Measurements from ENCODE around the gene EIF4EBP2. TPM values are rescaled to one million over a fixed set of nuclear protein-coding genes. Genes with fewer than 3 reads are reported as not detected.

The EIF4EBP2 gene
- total and polyA plus RNA-seq, 8 donors = 63.8 to 81.4 (median 77.5) TPM

DNA sequence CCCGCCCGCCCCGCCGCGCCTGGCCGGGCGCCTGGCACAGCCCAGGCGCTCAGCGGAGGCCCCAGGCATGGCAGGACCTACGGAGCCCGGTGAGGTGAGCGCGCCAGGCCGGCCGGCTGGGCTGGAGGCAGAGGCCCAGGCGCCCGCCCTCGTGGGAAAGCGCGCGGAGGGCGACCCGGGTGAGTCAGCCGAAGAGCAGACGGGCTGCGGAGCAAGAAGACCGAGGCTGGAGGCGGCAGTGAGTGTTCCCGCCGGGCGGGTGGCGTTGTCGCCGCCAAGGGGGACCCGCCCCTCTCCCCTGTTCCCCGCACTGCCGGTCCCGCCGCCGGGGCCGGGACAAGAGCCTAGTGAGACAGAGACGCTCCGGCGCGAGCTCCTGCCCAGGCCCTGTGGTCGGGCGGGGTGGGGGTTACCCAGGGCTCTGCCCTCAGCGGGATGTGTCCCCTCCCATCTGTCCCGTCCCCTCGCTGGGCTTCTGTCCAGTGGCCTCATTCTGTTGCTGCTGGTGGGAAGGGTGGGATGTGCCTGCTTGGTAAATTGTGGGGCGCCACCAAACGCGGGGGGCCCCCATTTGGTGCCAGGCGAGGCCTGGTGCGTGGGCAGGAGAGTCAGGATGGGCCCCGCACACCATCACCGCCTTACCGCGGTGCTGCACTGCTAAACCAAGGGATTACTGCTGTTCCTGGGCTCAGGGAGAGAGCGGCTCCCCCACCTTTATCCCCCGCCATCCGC, 54.5 kb downstream of the EIF4EBP2 start:
- Histone ChIP-seq H3K9me3 (no peaks in the 10 kb centered on the region), H3K36me3 (no peaks in the 10 kb centered on the region), H3K4me1 (peaks cover 10 to 27% of the 10 kb centered on the region in 2 donors), H3K4me3 (peak overlapping the region in 1 of 2 donors; percentile 24), H3K27ac (peak overlapping the region in 1 of 2 donors; percentile 39), H3K27me3 (peaks cover 0 to 37% of the 10 kb centered on the region in 2 donors)
- intact Hi-C loops (cut with DNase I) = no loop called here
- DNase-seq (peak in 3 of 4 donors; percentile 64 to 90 (median 71)), ATAC-seq (peak; percentile 85)
- TF ChIP-seq, protein P1, sequence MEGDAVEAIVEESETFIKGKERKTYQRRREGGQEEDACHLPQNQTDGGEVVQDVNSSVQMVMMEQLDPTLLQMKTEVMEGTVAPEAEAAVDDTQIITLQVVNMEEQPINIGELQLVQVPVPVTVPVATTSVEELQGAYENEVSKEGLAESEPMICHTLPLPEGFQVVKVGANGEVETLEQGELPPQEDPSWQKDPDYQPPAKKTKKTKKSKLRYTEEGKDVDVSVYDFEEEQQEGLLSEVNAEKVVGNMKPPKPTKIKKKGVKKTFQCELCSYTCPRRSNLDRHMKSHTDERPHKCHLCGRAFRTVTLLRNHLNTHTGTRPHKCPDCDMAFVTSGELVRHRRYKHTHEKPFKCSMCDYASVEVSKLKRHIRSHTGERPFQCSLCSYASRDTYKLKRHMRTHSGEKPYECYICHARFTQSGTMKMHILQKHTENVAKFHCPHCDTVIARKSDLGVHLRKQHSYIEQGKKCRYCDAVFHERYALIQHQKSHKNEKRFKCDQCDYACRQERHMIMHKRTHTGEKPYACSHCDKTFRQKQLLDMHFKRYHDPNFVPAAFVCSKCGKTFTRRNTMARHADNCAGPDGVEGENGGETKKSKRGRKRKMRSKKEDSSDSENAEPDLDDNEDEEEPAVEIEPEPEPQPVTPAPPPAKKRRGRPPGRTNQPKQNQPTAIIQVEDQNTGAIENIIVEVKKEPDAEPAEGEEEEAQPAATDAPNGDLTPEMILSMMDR (IDR thresholded peaks at IDR 0.05) = no peak

DNA sequence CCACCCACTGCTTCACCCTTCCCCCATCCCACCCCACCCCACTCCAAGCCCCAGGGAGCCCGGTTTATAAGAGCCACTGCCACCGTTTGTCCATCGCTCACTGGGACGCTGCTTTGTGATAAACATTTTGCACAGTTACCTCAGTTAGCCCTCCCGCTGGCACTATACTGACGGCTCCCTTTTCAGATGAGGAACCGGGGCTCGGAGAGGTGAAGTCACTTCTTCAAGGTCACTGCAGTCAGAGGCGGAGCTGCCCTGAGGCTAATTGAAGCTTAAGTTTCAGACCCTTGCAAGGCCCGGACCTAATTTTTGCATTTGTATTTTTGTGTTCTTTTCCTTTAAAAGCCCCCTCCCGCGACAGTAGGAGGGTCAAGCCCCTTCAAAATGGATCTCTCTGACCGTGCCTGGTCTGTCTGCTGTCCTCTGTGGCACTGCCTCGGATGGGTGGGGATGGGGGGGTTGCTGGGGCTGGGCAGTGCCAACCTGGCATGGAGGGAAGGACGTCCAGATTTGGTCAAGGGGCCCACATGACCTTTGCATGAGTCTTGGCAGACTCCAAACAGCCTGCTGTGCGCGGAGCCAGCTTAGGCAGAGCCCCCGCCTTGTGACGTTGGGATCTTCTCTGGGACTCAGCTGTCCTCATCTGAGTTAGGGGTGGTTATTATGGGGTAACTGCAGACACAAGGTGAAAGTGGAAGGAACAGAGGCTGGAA, 55.3 kb downstream of the EIF4EBP2 start:
- no peaks in the 10 kb centered on the region for H3K9me3 ChIP-seq
- no peak overlapping the region for H3K27ac ChIP-seq
- no peak for DNase-seq
- peaks cover 10 to 27% of the 10 kb centered on the region in 2 donors for H3K4me1 ChIP-seq
- intact Hi-C loops (cut with DNase I) = no loop called here
- peaks cover 0 to 37% of the 10 kb centered on the region in 2 donors for H3K27me3 ChIP-seq
- ATAC-seq = no peak
- TF ChIP-seq, protein P1 (IDR thresholded peaks at IDR 0.05) = no peak
- no peaks in the 10 kb centered on the region for H3K36me3 ChIP-seq
- no peak overlapping the region for H3K4me3 ChIP-seq

DNA sequence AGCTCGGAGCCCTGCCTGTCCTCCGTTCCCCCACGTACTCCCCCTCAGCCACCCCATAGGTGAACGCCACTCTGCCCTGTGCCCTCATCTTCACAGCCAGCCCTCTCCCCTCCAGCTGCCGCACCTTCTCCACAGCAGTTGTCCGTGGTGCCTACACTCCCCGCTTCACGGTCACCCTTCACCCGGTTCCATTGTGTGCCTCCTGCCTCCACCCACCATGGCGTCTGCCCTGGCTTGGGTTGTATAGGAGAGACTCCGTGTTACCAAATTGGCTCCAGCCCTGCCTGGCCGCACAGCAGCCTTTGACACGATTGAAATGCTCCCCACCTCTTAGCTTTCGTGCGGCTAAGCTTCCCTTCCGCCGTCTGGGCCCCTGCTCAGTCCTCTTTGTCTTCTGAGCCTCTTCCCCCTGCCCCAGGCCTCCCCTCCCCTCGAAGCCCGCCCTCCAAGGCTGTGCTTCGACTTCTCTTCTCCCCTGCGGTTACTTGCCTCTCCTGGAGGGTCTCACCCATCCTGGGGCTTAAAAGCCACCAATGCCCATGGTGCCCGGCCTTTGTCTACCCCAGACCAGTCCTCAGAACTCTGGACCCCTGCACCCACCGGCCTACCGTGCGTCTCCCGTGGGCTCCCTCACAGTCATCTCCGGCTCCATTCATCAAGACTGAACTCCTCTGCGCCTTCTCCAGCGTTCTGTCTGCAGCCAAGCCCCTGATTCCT, 56.0 kb downstream of the EIF4EBP2 start:
- DNase-seq (no peak), ATAC-seq (no peak)
- TF ChIP-seq, protein P1 (IDR thresholded peaks at IDR 0.05) = no peak
- H3K4me1 ChIP-seq = peaks cover 10 to 27% of the 10 kb centered on the region in 2 donors
- H3K27ac ChIP-seq = no peak overlapping the region
- intact Hi-C loops (cut with DNase I) = loop anchor here in 1 of 2 donors (5.0 to 10.0 kb wide), 2 partner anchors 82 to 295 kb away; no protein-coding TSS in a partner anchor
- no peaks in the 10 kb centered on the region for H3K36me3 ChIP-seq
- peaks cover 0 to 37% of the 10 kb centered on the region in 2 donors for H3K27me3 ChIP-seq
- H3K4me3 ChIP-seq = no peak overlapping the region
- no peaks in the 10 kb centered on the region for H3K9me3 ChIP-seq

DNA sequence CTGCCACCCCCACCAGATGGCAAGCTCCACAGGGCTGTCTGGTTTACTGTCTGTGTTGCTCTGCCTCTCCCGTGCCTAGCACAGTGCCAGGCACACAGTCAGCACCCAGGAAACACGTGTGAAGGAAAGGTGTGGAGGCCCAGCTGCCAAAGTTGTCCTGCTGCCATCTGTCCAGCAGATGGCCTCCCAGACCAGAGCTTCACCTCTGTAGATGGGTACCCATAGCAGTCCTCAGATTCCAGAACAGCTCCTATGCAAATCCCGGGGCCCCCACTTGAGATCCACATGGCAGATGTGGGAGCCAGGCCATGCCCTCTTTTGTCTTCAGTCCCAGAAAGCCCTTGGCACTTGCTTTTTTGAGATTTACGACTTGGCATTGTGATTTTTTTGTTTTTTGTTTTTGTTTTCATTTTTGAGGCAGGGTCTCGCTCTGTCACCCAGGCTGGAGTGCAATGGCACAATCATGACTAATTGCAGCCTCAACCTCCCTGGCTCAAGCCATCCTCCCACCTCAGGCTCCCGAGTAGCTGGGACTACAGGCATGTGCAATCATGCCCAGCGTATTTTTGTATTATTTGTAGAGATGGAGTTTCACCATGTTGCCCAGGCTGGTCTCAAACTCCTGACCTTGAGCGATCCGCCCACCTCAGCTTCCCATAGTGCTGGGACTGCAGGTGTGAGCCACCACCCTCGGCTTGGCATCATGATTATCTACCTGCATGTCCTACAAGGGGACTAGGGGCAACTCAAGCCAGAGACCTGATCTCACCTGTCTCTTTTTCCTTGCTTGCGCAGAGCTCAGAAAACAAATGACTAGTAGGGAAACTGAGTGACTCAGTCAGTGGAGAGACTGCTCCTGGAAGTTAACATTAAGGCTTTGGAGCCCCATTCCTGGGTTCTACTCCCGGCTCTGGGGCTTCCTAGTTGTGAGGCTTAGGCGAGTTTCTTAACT, 57.7 kb downstream of the EIF4EBP2 start:
- H3K27ac ChIP-seq = peak overlapping the region in 1 of 2 donors; percentile 11
- DNase-seq = peak in 2 of 4 donors; percentile 22 to 71
- intact Hi-C loops (cut with DNase I) = loop anchor here in 1 of 2 donors (5.0 to 10.0 kb wide), 2 partner anchors 81 to 293 kb away; no protein-coding TSS in a partner anchor

More for the DNA sequence above, 57.7 kb downstream of the EIF4EBP2 start:
- Histone ChIP-seq H3K4me3 (no peak overlapping the region), H3K27me3 (peaks cover 0 to 34% of the 10 kb centered on the region in 2 donors), H3K4me1 (peaks cover 10 to 27% of the 10 kb centered on the region in 2 donors), H3K36me3 (no peaks in the 10 kb centered on the region), H3K9me3 (no peaks in the 10 kb centered on the region)
- peak; percentile 78 for ATAC-seq
- TF ChIP-seq, protein P1 (IDR thresholded peaks at IDR 0.05) = peak; percentile 74 to 80

Measured in left lung (tissue), 10 donors.